DND-41 (cell line): ENCODE data around the gene SPARCL1.

Source experiments
- ATAC-seq: fragments of 200-7000 bp; cut with Tn5 transposase; 3 replicates; pipeline ENCODE4 v1.9.1; 2021; ENCODE audit warnings: low read depth; ENCODE audit not compliant: insufficient read depth
- DNase-seq: peaks from one replicate; pipeline ENCODE4 v3.0.0-alpha.2; 2020
- H2AFZ ChIP-seq: 2 replicates; pipeline ENCODE4 v1.6.0; 2012; ENCODE audit warnings: low read depth, low read length
- H3K27ac ChIP-seq: 2 replicates; pipeline ENCODE4 v1.5.1; 2012; ENCODE audit warnings: low read length, inconsistent platforms
- H3K27me3 ChIP-seq: fragments of 200-600 bp; sonication (generic); 2 replicates; pipeline ENCODE4 v1.6.0; 2012; ENCODE audit warnings: low read length, mild to moderate bottlenecking, inconsistent platforms; ENCODE audit not compliant: insufficient read depth, poor library complexity
- H3K36me3 ChIP-seq: 2 replicates; pipeline ENCODE4 v1.5.1; 2012; ENCODE audit warnings: low read length, inconsistent platforms; ENCODE audit not compliant: insufficient read depth
- H3K4me1 ChIP-seq: 2 replicates; pipeline ENCODE4 v1.5.1; 2012; ENCODE audit warnings: mild to moderate bottlenecking, low read length; ENCODE audit not compliant: insufficient read depth
- H3K4me2 ChIP-seq: 2 replicates; pipeline ENCODE4 v1.6.0; 2012; ENCODE audit warnings: mild to moderate bottlenecking, moderate library complexity, low read length, inconsistent platforms; ENCODE audit not compliant: insufficient read depth
- H3K4me3 ChIP-seq, 2 experiments: fragments of 200-600 bp in 1 of 2; shearing (Covaris generic) in 1 of 2; 2 replicates each; pipeline ENCODE4 v1.5.1; 2012 to 2016; ENCODE audit warnings: inconsistent platforms in 2 of 2, low read length in 2 of 2, mild to moderate bottlenecking in 2 of 2, low read depth in 1 of 2, moderate library complexity in 1 of 2
- H3K79me2 ChIP-seq: 2 replicates; pipeline ENCODE4 v1.6.0; 2012; ENCODE audit warnings: low read length, inconsistent platforms; ENCODE audit not compliant: insufficient read depth
- H3K9ac ChIP-seq: 2 replicates; pipeline ENCODE4 v1.6.0; 2012; ENCODE audit warnings: low read depth, mild to moderate bottlenecking, inconsistent platforms, low read length, moderate library complexity
- H3K9me3 ChIP-seq: 2 replicates; pipeline ENCODE4 v1.5.1; 2012; ENCODE audit warnings: low read length, moderate library complexity, mild to moderate bottlenecking, inconsistent platforms; ENCODE audit not compliant: insufficient read depth, severe bottlenecking
- H4K20me1 ChIP-seq: 2 replicates; pipeline ENCODE4 v1.6.0; 2012; ENCODE audit warnings: low read length; ENCODE audit not compliant: insufficient read depth
- EZH2 ChIP-seq: IDR thresholded peaks from 3 replicates; pipeline ENCODE4 v1.6.1; 2012; ENCODE audit warnings: borderline replicate concordance, low read depth, mild to moderate bottlenecking, moderate library complexity, low read length, inconsistent platforms; ENCODE audit not compliant: severe bottlenecking
- TF ChIP-seq, protein P1 (sequence below): IDR thresholded peaks from 2 replicates; pipeline ENCODE4 v1.5.1; 2012; ENCODE audit warnings: borderline replicate concordance, low read length, moderate library complexity, mild to moderate bottlenecking; ENCODE audit not compliant: poor library complexity, severe bottlenecking; ENCODE audit errors: extremely low read depth

The SPARCL1 gene

GRCh38 chr4:87481377-87481776 lies 47.8 kb downstream of the SPARCL1 start:
- Histone ChIP-seq H3K4me1 (no peaks in the 10 kb centered on the region), H3K4me3 (no peak overlapping the region), H3K27me3 (no peaks in the 10 kb centered on the region), H4K20me1 (no peaks in the 10 kb centered on the region), H3K9me3 (no peaks in the 10 kb centered on the region), H3K9ac (no peak overlapping the region), H3K36me3 (no peaks in the 10 kb centered on the region), H3K27ac (no peak overlapping the region), H3K79me2 (no peaks in the 10 kb centered on the region), H2AFZ (no peak overlapping the region), H3K4me2 (no peak overlapping the region)
- TF ChIP-seq, protein P1, sequence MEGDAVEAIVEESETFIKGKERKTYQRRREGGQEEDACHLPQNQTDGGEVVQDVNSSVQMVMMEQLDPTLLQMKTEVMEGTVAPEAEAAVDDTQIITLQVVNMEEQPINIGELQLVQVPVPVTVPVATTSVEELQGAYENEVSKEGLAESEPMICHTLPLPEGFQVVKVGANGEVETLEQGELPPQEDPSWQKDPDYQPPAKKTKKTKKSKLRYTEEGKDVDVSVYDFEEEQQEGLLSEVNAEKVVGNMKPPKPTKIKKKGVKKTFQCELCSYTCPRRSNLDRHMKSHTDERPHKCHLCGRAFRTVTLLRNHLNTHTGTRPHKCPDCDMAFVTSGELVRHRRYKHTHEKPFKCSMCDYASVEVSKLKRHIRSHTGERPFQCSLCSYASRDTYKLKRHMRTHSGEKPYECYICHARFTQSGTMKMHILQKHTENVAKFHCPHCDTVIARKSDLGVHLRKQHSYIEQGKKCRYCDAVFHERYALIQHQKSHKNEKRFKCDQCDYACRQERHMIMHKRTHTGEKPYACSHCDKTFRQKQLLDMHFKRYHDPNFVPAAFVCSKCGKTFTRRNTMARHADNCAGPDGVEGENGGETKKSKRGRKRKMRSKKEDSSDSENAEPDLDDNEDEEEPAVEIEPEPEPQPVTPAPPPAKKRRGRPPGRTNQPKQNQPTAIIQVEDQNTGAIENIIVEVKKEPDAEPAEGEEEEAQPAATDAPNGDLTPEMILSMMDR: no peak
- no peak for TF ChIP-seq EZH2
- no peak for DNase-seq
- no peak for ATAC-seq

DNA sequence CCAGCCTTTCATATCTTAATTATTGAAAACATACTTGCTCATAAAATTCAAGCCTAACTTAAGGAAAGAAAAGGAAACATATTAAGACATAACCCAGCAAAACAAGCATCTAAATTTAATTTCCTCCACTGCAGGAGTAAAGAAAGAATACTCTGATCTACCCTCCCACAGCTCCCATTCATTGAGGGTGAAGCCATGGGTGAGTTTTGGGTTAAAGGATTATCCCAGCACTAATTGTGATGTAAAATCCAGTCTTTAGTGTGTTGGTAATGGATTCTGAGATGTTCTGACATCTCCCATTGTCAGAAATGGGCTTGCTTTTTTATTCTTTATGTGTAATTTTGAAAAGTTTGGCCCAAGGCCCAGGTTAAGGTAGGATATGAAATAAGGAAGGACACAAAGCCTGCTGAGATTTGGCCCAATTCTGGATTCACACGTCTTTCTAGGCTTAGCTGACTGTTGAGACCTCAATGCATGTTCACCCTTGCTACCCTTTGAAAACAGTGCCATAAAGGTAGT lies 50.4 kb downstream of the SPARCL1 start:
- Histone ChIP-seq H4K20me1 (no peaks in the 10 kb centered on the region), H3K9me3 (no peaks in the 10 kb centered on the region), H3K36me3 (no peaks in the 10 kb centered on the region), H3K27me3 (no peaks in the 10 kb centered on the region), H3K4me3 (no peak overlapping the region), H3K4me2 (no peak overlapping the region), H2AFZ (no peak overlapping the region), H3K4me1 (no peaks in the 10 kb centered on the region), H3K79me2 (no peaks in the 10 kb centered on the region), H3K9ac (no peak overlapping the region), H3K27ac (no peak overlapping the region)
- TF ChIP-seq, protein P1: no peak
- TF ChIP-seq EZH2: no peak
- DNase-seq: no peak
- no peak for ATAC-seq

- no peaks in the 10 kb centered on the region for H3K9me3 ChIP-seq
- H2AFZ ChIP-seq: no peak overlapping the region
- DNase-seq (no peak), ATAC-seq (no peak)
- no peak for TF ChIP-seq EZH2
- TF ChIP-seq, protein P1: no peak
- no peak overlapping the region for H3K27ac ChIP-seq
- no peaks in the 10 kb centered on the region for H3K36me3 ChIP-seq
- H3K4me1 ChIP-seq: no peaks in the 10 kb centered on the region
- no peaks in the 10 kb centered on the region for H3K79me2 ChIP-seq
- H3K4me3 ChIP-seq: no peak overlapping the region
- H4K20me1 ChIP-seq: no peaks in the 10 kb centered on the region
- H3K27me3 ChIP-seq: no peaks in the 10 kb centered on the region
- H3K4me2 ChIP-seq: no peak overlapping the region
- no peak overlapping the region for H3K9ac ChIP-seq
Observed at GRCh38 chr4:87476934-87477333, 52.2 kb downstream of the SPARCL1 start.

DNA sequence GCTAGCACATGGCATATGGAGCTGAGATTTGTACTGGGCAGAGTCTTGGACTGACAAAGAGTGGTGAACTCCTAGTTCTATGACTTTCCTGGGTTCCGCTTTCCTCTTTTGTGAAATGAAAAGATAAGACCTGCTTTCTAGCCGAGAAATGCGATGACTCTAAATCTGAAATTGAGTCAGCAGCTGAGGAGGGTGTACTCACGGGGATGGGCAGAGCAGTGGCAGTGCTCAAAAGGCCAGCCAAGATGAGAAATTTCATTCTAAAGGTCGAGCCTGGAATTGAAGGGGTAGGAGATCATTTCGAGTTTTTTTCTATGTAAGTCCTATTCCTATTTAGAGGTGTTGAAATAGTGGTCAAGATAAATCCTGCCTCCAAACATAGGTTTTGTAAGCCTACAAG lies 59.8 kb downstream of the SPARCL1 start:
- DNase-seq (no peak), ATAC-seq (no peak)
- Histone ChIP-seq H3K79me2 (no peaks in the 10 kb centered on the region), H4K20me1 (no peaks in the 10 kb centered on the region), H3K9me3 (no peaks in the 10 kb centered on the region), H3K4me3 (no peak overlapping the region), H2AFZ (no peak overlapping the region), H3K4me2 (no peak overlapping the region), H3K4me1 (no peaks in the 10 kb centered on the region), H3K27me3 (no peaks in the 10 kb centered on the region), H3K36me3 (no peaks in the 10 kb centered on the region), H3K9ac (no peak overlapping the region), H3K27ac (no peak overlapping the region)
- TF ChIP-seq, protein P1: no peak
- no peak for TF ChIP-seq EZH2
